HCT116 (cell line): ENCODE results near the gene NLGN2. TPM values are rescaled to one million over a fixed set of nuclear protein-coding genes. Genes with fewer than 3 reads are reported as not detected.

ENCODE experiments used
- ATAC-seq: fragments of 200-7000 bp; cut with Tn5 transposase; 2 replicates; pipeline ENCODE4 v1.9.1; 2020; ENCODE audit warnings: mild to moderate bottlenecking, moderate library complexity
- BruUV-seq: library from RNA; stranded (reverse); fragments of 400-500 nt; replicated peaks from 2 replicates; lab custom pipeline; 2021; lab: Mats Ljungman, UMichigan
- CTCF ChIA-PET: fragments of 300-600 bp; sonication (Branson Sonifier 250); formaldehyde crosslinking; loops from one replicate; lab custom pipeline; 2021; ENCODE audit warnings: antibody characterized with exemption; lab: Charles Lee
- POLR2A ChIA-PET: fragments of 300-600, 350-600 bp; sonication (Branson Sonifier 250); formaldehyde crosslinking; loops from one replicate; lab custom pipeline; 2021; ENCODE audit warnings: antibody characterized with exemption; lab: Charles Lee
- RAD21 ChIA-PET, 2 experiments: fragments of 300-600 bp; sonication (Branson Sonifier 250); formaldehyde crosslinking; loops; one replicate each; lab custom pipeline; 2023; ENCODE audit warnings: low total read pairs in 2 of 2; ENCODE audit not compliant: uncharacterized antibody in 2 of 2, unreplicated experiment in 2 of 2, low non-redundant PET in 1 of 2; lab: Charles Lee
- DNase-seq: peaks from one replicate; pipeline ENCODE4 v3.0.0-alpha.2; 2010; ENCODE audit warnings: low read depth, low spot score
- H2AFZ ChIP-seq: fragments of 200-600 bp; shearing (Covaris generic), sonication (generic); 2 replicates; pipeline ENCODE4 v1.6.1; 2017; ENCODE audit warnings: low read depth, mixed run types, mixed read lengths, antibody characterized with exemption, low read length; ENCODE audit not compliant: poor library complexity, severe bottlenecking
- H3K27ac ChIP-seq: 2 replicates; pipeline ENCODE4 v1.5.1; 2012; ENCODE audit warnings: low read depth, low read length
- H3K27me3 ChIP-seq: fragments of 200-600 bp; sonication (generic); 2 replicates; pipeline ENCODE4 v1.6.1; 2016; ENCODE audit warnings: mixed run types, low read length, mixed read lengths; ENCODE audit not compliant: insufficient read depth
- H3K36me3 ChIP-seq, 2 experiments: fragments of 200-500 bp in 1 of 2; fragments of 200-600 bp in 1 of 2; sonication (Bioruptor generic) in 1 of 2; sonication (generic) in 1 of 2; 2 replicates each; pipeline versions ENCODE4 v1.5.1 to v1.6.1; 2014 to 2016; ENCODE audit warnings: low read length in 2 of 2, inconsistent platforms in 1 of 2, mixed read lengths in 1 of 2, mixed run types in 1 of 2; ENCODE audit not compliant: insufficient read depth in 2 of 2, control insufficient read depth in 1 of 2
- H3K4me1 ChIP-seq, 2 experiments: fragments of 200-600 bp in 1 of 2; sonication (generic) in 1 of 2; 2 replicates each; pipeline versions ENCODE4 v1.5.1 to v1.6.1; 2012 to 2017; ENCODE audit warnings: low read length in 2 of 2, inconsistent platforms in 1 of 2, mild to moderate bottlenecking in 1 of 2, mixed read lengths in 1 of 2, mixed run types in 1 of 2, moderate library complexity in 1 of 2; ENCODE audit not compliant: insufficient read depth in 2 of 2, control insufficient read depth in 1 of 2
- H3K4me2 ChIP-seq: fragments of 200-600 bp; sonication (generic); 2 replicates; pipeline ENCODE4 v1.6.1; 2017; ENCODE audit warnings: mixed run types, low read length, mixed read lengths
- H3K4me3 ChIP-seq, 2 experiments: fragments of 200-600 bp in 1 of 2; sonication (generic) in 1 of 2; replicated peaks in 1 of 2; 2 replicates each; pipeline ENCODE4 v1.5.1; 2011 to 2016; ENCODE audit warnings: low read length in 2 of 2, control low read depth in 1 of 2, low read depth in 1 of 2, mild to moderate bottlenecking in 1 of 2, mixed read lengths in 1 of 2, mixed run types in 1 of 2
- H3K79me2 ChIP-seq: fragments of 200-600 bp; sonication (generic); 2 replicates; pipeline ENCODE4 v1.6.1; 2017; ENCODE audit warnings: mild to moderate bottlenecking, mixed run types, low read length, moderate library complexity, mixed read lengths; ENCODE audit not compliant: insufficient read depth
- H3K9ac ChIP-seq: fragments of 200-600 bp; sonication (generic); 2 replicates; pipeline ENCODE4 v1.6.1; 2016; ENCODE audit warnings: low read length, mixed read lengths
- H3K9me2 ChIP-seq: fragments of 200-600 bp; sonication (generic), shearing (Covaris generic); 2 replicates; pipeline ENCODE4 v1.6.1; 2017; ENCODE audit warnings: mixed run types, mild to moderate bottlenecking, moderate library complexity; ENCODE audit not compliant: insufficient read depth
- H3K9me3 ChIP-seq, 2 experiments: fragments of 200-500 bp in 1 of 2; fragments of 200-600 bp in 1 of 2; sonication (Bioruptor generic) in 1 of 2; sonication (generic) in 1 of 2; 2 replicates each; pipeline ENCODE4 v1.6.1; 2014 to 2017; ENCODE audit warnings: low read length in 2 of 2, mixed read lengths in 2 of 2, inconsistent platforms in 1 of 2, low read depth in 1 of 2, mild to moderate bottlenecking in 1 of 2, mixed run types in 1 of 2, moderate library complexity in 1 of 2; ENCODE audit not compliant: control insufficient read depth in 1 of 2, insufficient read depth in 1 of 2
- H4K20me1 ChIP-seq: fragments of 200-600 bp; sonication (generic), shearing (Covaris generic); 2 replicates; pipeline ENCODE4 v1.6.1; 2017; ENCODE audit warnings: mixed run types, mild to moderate bottlenecking, moderate library complexity; ENCODE audit not compliant: insufficient read depth
- CEBPB ChIP-seq: IDR thresholded peaks from 2 replicates; pipeline ENCODE4 v1.6.1; 2012; ENCODE audit warnings: low read depth
- EZH2 ChIP-seq: fragments of 200-600 bp; sonication (generic); IDR thresholded peaks from 2 replicates; pipeline ENCODE4 v1.6.1; 2017; ENCODE audit warnings: antibody characterized with exemption, mixed run types
- SRF ChIP-seq: IDR thresholded peaks from 2 replicates; pipeline ENCODE4 v1.6.1; 2012; ENCODE audit warnings: low read depth
- YY1 ChIP-seq: IDR thresholded peaks from 2 replicates; pipeline ENCODE4 v1.6.1; 2011; ENCODE audit warnings: low read length, low read depth, moderate library complexity, mild to moderate bottlenecking; ENCODE audit not compliant: insufficient replicate concordance; ENCODE audit errors: extremely low read depth
- ZNF274 ChIP-seq: fragments of 200-500 bp; sonication (Bioruptor generic); IDR thresholded peaks from 2 replicates; pipeline ENCODE4 v1.6.1; 2014; ENCODE audit warnings: mild to moderate bottlenecking, low read depth, low read length, inconsistent platforms
- intact Hi-C: fragments of 100-400 bp; cut with micrococcal nuclease; formaldehyde crosslinking; loops from 2 replicates; pipeline ENCODE4 v1.10.0; 2022
- total RNA-seq: library from RNA; stranded (reverse); gene quantifications from one replicate; pipeline ENCODE4 v1.2.1, GENCODE V29; 2021; ENCODE audit not compliant: unreplicated experiment

NLGN2 gene
- total RNA-seq, 1 experiment from 2014 or later = 60.5 TPM

GRCh38 chr17:7409716-7410115 is 2.1 kb downstream of the NLGN2 start:
- ATAC-seq = no peak
- TF ChIP-seq SRF (no peak), ZNF274 (no peak), EZH2 (no peak), YY1 (no peak), CEBPB (no peak)
- TF ChIP-seq, all 23 proteins: peak for 0
- CTCF ChIA-PET = no interaction called here
- Histone ChIP-seq H3K9ac (no peak overlapping the region), H4K20me1 (no peaks in the 10 kb centered on the region), H2AFZ (no peak overlapping the region), H3K4me1 (peaks cover 8 to 17% of the 10 kb centered on the region in 2 experiments; a peak in 3 of 4 replicates), H3K36me3 (peaks cover 0 to 6% of the 10 kb centered on the region in 2 experiments; a peak in 1 of 4 replicates), H3K4me3 (no peak overlapping the region), H3K79me2 (peaks cover 2% of the 10 kb centered on the region; the same call in 1 of the 2 replicates), H3K27me3 (no peaks in the 10 kb centered on the region), H3K9me3 (no peaks in the 10 kb centered on the region), H3K9me2 (no peaks in the 10 kb centered on the region), H3K4me2 (no peak overlapping the region), H3K27ac (no peak overlapping the region)
- intact Hi-C loops = no loop called here
- RAD21 ChIA-PET = no interaction called here
- POLR2A ChIA-PET = no interaction called here
- DNase-seq = no peak
- no TSS peak for BruUV-seq

GRCh38 chr17:7410634-7411426 is 3.2 kb downstream of the NLGN2 start:
- no peaks in the 10 kb centered on the region for H3K9me2 ChIP-seq
- BruUV-seq = no TSS peak
- no peak overlapping the region for H3K4me2 ChIP-seq
- peaks cover 3 to 6% of the 10 kb centered on the region in 2 experiments; a peak in 2 of 4 replicates for H3K36me3 ChIP-seq
- ATAC-seq (no peak), DNase-seq (no peak)
- H3K9me3 ChIP-seq = no peaks in the 10 kb centered on the region
- H4K20me1 ChIP-seq = no peaks in the 10 kb centered on the region
- H3K79me2 ChIP-seq = peaks cover 2% of the 10 kb centered on the region; the same call in 1 of the 2 replicates
- CTCF ChIA-PET = no interaction called here
- no peaks in the 10 kb centered on the region for H3K27me3 ChIP-seq
- no peak overlapping the region for H3K9ac ChIP-seq
- H3K4me3 ChIP-seq = no peak overlapping the region
- no peak for TF ChIP-seq CEBPB
- peaks cover 4 to 7% of the 10 kb centered on the region in 2 experiments; a peak in 3 of 4 replicates for H3K4me1 ChIP-seq
- H3K27ac ChIP-seq = no peak overlapping the region
- RAD21 ChIA-PET = no interaction called here
- POLR2A ChIA-PET = no interaction called here
- no peak overlapping the region for H2AFZ ChIP-seq
- intact Hi-C loops = no loop called here
